Testis (tissue), 3 donors: ENCODE measurements around the gene TLCD3A. TPM values are rescaled to one million over a fixed set of nuclear protein-coding genes. Genes with fewer than 3 reads are reported as not detected.

Experiments
- DNase-seq: peaks from one replicate; pipeline ENCODE4 v3.0.0-alpha.2; 2019
- H3K27ac ChIP-seq, 2 donors: fragments of 200-600 bp; sonication (generic); one replicate each; pipeline ENCODE4 v1.5.1; 2019
- H3K27me3 ChIP-seq: fragments of 200-600 bp; sonication (generic); one replicate; pipeline ENCODE4 v1.5.1; 2019
- H3K36me3 ChIP-seq: fragments of 200-600 bp; sonication (generic); one replicate; pipeline ENCODE4 v1.5.1; 2017; ENCODE audit warnings: low read depth; ENCODE audit errors: missing control alignments
- H3K4me1 ChIP-seq: fragments of 200-600 bp; sonication (generic); one replicate; pipeline ENCODE4 v1.5.1; 2019
- H3K4me3 ChIP-seq, 2 donors: fragments of 200-600 bp; sonication (generic); one replicate each; pipeline ENCODE4 v1.5.1; 2017 to 2019
- H3K9me3 ChIP-seq: fragments of 200-600 bp; sonication (generic); one replicate; pipeline ENCODE4 v1.5.1; 2017
- POLR2A ChIP-seq: fragments of 450-650 bp; IDR thresholded peaks from one replicate; pipeline ENCODE4 v1.6.1; 2017; ENCODE audit warnings: antibody characterized with exemption, mild to moderate bottlenecking, moderate library complexity
- WGBS, 2 donors: methylation state at CpG; one replicate each; pipeline ENCODE4 v1.1.5; 2018; 5-methylcytosine and 5-hydroxymethylcytosine counted together
- intact Hi-C: fragments of 100-400 bp; cut with DNase I; formaldehyde crosslinking; loops from one replicate; pipeline ENCODE4 v1.15.1; 2023; ENCODE audit warnings: low total_unique reads
- polyA plus RNA-seq: library from polyadenylated mRNA; stranded (reverse); fragments of 350-450 nt; fragmentation: Illumina TruSeq; extraction: RNeasy Lipid Tissue Mini Kit (QIAGEN cat#74804); gene quantifications from one replicate; pipeline ENCODE4 v1.2.3, GENCODE V29; 2014; ENCODE audit warnings: low read depth, low replicate concordance; ENCODE audit not compliant: insufficient read depth
- total RNA-seq, 2 donors: library from RNA; depleted of rRNA; stranded (reverse); fragments of >200 nt; gene quantifications; one replicate each; pipeline ENCODE4 v1.2.3, GENCODE V29; 2016
- TF ChIP-seq, protein P1 (sequence below), 3 experiments: fragments of 450-650 bp in 2 of 3; fragments of 200-600 bp in 1 of 3; sonication (generic) in 1 of 3; IDR thresholded peaks; one replicate each; pipeline ENCODE4 v1.5.1; 2016 to 2019; ENCODE audit warnings: antibody characterized with exemption in 3 of 3, mild to moderate bottlenecking in 2 of 3, moderate library complexity in 1 of 3

TLCD3A gene
- total and polyA plus RNA-seq, 3 donors from 2014 or later: 5.8 to 20.9 (median 14.8) TPM

DNA sequence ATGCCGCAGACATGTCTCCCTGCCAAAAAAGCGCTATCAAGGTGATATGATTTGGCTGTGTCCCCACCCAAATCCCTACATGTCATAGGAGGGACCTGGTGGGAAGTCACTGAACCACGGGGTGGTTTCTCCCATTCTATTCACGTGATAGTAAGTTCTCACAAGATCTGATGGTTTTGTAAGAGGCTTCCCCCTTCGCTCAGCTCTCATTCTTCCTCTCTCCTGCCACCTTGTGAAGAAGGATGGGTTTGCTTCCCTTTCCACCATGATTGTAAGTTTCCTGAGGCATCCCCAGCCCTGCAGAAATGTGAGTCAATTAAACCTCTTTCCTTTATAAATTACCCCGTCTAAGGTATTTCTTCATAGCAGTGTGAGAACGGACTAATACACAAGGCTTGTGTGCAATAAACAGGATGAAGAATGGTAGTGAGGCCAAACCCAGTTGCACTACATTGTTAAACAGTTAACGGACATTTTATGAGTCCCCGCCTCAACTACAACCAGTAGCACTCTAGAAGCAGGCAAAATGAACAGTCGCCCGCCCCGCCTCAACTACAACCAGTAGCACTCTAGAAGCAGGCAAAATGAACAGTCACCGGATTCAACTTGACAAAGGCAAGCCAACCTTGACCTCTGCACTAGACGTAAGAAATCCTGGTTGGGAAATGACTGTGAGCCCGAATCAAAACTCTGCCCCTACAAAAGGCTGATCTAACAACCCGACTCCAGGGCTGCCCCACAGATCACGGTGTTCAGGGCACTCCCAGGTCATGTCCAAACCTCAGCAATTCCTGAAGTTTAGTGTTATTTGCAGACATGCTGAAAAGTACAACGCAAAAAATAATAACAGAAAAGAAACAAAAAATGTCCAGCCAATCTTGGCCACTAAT is 44.1 kb upstream of the TLCD3A start:
- H3K9me3 ChIP-seq: no peaks in the 10 kb centered on the region
- no peak overlapping the region for H3K4me3 ChIP-seq
- intact Hi-C loops: no loop called here
- no peak for DNase-seq
- no peak overlapping the region for H3K27ac ChIP-seq
- TF ChIP-seq, protein P1, sequence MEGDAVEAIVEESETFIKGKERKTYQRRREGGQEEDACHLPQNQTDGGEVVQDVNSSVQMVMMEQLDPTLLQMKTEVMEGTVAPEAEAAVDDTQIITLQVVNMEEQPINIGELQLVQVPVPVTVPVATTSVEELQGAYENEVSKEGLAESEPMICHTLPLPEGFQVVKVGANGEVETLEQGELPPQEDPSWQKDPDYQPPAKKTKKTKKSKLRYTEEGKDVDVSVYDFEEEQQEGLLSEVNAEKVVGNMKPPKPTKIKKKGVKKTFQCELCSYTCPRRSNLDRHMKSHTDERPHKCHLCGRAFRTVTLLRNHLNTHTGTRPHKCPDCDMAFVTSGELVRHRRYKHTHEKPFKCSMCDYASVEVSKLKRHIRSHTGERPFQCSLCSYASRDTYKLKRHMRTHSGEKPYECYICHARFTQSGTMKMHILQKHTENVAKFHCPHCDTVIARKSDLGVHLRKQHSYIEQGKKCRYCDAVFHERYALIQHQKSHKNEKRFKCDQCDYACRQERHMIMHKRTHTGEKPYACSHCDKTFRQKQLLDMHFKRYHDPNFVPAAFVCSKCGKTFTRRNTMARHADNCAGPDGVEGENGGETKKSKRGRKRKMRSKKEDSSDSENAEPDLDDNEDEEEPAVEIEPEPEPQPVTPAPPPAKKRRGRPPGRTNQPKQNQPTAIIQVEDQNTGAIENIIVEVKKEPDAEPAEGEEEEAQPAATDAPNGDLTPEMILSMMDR (IDR thresholded peaks at IDR 0.05): peak in 1 of 3 experiments; percentile 16
- no peak for TF ChIP-seq POLR2A
- H3K36me3 ChIP-seq: no peaks in the 10 kb centered on the region
- 80 to 85% methylated on average over 18 of the region's 18 CpGs for WGBS, 2 donors
- H3K27me3 ChIP-seq: no peaks in the 10 kb centered on the region
- H3K4me1 ChIP-seq: peaks cover 8% of the 10 kb centered on the region

DNA sequence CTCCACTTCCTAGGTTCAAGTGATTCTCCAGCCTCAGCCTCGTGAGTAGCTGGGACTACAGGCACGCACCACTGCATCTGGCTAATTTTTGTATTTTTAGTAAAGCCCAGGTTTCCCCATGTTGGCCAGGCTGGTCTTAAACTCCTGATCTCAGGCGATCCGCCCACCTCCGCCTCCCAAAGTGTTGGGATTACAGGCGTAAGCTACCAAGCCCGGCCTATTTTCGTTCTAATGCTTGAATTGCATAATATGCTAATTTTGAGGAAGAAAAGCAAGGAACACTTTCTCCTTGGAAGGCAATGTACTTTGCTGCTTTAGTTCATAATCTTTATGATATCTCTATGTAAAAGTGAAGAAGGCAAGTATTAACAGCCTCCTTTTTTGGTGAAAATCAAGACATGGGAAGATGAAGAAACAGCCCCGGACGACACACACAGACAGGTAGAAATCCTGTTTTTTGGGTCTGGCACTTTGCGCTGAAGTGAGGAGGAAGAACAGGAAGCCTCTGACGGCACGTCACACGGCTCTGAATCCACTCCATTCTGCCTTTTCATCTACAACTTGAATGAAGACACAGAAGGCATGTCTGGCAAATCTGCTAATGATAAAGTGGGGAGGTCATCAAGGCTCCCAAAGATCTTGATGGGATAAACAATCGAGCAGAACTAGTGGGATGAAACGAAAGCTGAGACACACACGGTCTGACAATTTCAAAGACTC is 42.7 kb upstream of the TLCD3A start:
- Histone ChIP-seq H3K36me3 (no peaks in the 10 kb centered on the region), H3K27ac (peak overlapping the region in 1 of 2 donors; percentile 28), H3K4me1 (peaks cover 10% of the 10 kb centered on the region), H3K27me3 (no peaks in the 10 kb centered on the region), H3K9me3 (no peaks in the 10 kb centered on the region), H3K4me3 (no peak overlapping the region)
- 76 to 79% methylated on average over 17 of the region's 17 CpGs for whole genome bisulfite sequencing, 2 donors
- no peak for TF ChIP-seq POLR2A
- TF ChIP-seq, protein P1 (IDR thresholded peaks at IDR 0.05): no peak
- intact Hi-C loops: no loop called here
- no peak for DNase-seq

DNA sequence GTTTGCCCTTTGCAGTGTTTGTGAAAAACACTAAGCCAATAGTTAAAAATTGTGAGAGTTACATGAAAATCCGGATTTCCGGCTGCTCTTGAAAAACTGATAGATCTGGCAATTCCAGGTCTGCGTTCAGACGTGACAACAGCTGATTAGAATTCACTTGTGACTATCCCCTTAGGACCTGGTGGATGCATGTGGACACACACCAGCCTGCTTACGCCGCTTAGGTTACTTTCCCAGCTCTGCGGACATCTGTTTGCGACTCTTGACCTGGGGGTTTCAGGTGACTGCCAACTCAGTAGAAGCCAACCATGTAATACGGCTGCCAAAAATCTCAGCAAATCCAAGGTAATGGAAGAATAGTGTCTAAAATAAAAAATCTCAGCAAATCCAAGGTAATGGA is 42.0 kb upstream of the TLCD3A start:
- H3K36me3 ChIP-seq: no peaks in the 10 kb centered on the region
- no peak for DNase-seq
- peaks cover 10% of the 10 kb centered on the region for H3K4me1 ChIP-seq
- no peak overlapping the region for H3K4me3 ChIP-seq
- intact Hi-C loops: no loop called here
- H3K27me3 ChIP-seq: no peaks in the 10 kb centered on the region
- no peaks in the 10 kb centered on the region for H3K9me3 ChIP-seq
- peak overlapping the region in 1 of 2 donors; percentile 28 for H3K27ac ChIP-seq
- TF ChIP-seq, protein P1 (IDR thresholded peaks at IDR 0.05): no peak
- no peak for TF ChIP-seq POLR2A
- WGBS, 2 donors: 88 to 93% methylated on average over 9 of the region's 9 CpGs

DNA sequence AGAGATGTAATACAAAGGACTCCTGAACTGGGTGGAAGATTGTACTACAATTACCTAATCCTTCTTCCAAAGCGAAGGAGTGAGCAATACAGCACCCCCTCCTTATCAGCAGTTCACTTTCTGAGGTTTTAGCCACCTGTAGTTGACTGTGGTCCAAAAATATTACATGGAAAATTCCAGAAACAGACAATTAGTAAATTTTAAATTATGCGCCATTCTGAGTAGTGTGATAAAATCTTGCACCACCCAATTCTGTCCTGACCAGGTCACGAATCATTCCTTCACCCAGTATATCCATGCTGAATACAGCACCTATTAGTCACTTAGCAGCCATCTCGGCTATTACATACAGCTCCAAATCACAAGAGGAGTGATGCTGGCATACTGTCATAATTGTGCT is 41.0 kb upstream of the TLCD3A start:
- intact Hi-C loops: no loop called here
- H3K27ac ChIP-seq: peak overlapping the region in 1 of 2 donors; percentile 7
- no peak for DNase-seq
- no peaks in the 10 kb centered on the region for H3K27me3 ChIP-seq
- H3K9me3 ChIP-seq: no peaks in the 10 kb centered on the region
- no peak overlapping the region for H3K4me3 ChIP-seq
- no peaks in the 10 kb centered on the region for H3K36me3 ChIP-seq
- 72 to 78% methylated on average over 4 of the region's 4 CpGs for WGBS, 2 donors
- peaks cover 10% of the 10 kb centered on the region for H3K4me1 ChIP-seq
- no peak for TF ChIP-seq POLR2A
- TF ChIP-seq, protein P1 (IDR thresholded peaks at IDR 0.05): no peak
